Panc1 (cell line): Measurements from ENCODE around the gene ZFAND3. TPM values are rescaled to one million over a fixed set of nuclear protein-coding genes. Genes with fewer than 3 reads are reported as not detected.

Experiments
- ATAC-seq: fragments of 200-7000 bp; cut with Tn5 transposase; 2 replicates; pipeline ENCODE4 v1.9.1; 2020; ENCODE audit warnings: mild to moderate bottlenecking, moderate library complexity
- BruUV-seq: library from RNA; stranded (reverse); fragments of 400-500 nt; replicated peaks from 2 replicates; lab custom pipeline; 2021; lab: Mats Ljungman, UMichigan
- CTCF ChIA-PET: fragments of 300-600 bp; sonication (Branson Sonifier 250); formaldehyde crosslinking; loops from one replicate; lab custom pipeline; 2022; ENCODE audit warnings: antibody characterized with exemption; lab: Charles Lee
- POLR2A ChIA-PET: fragments of 300-600 bp; sonication (Branson Sonifier 250); formaldehyde crosslinking; loops from one replicate; lab custom pipeline; 2022; ENCODE audit warnings: antibody characterized with exemption; lab: Charles Lee
- DNase-seq: peaks from one replicate; pipeline ENCODE4 v3.0.0-alpha.2; 2010; ENCODE audit warnings: low read depth, low spot score
- H3K27ac ChIP-seq: 2 replicates; pipeline ENCODE4 v1.5.1; 2011; ENCODE audit warnings: mild to moderate bottlenecking, low read length, inconsistent platforms
- H3K27me3 ChIP-seq: fragments of 200-500 bp; sonication (Bioruptor generic); 2 replicates; pipeline ENCODE4 v1.6.0; 2014; ENCODE audit warnings: low read length, inconsistent platforms; ENCODE audit not compliant: control insufficient read depth, insufficient read depth
- H3K36me3 ChIP-seq: fragments of 200-500 bp; sonication (Bioruptor generic); 2 replicates; pipeline ENCODE4 v1.5.1; 2014; ENCODE audit warnings: inconsistent platforms, mild to moderate bottlenecking, low read length, moderate library complexity; ENCODE audit not compliant: control insufficient read depth, insufficient read depth
- H3K4me1 ChIP-seq: 2 replicates; pipeline ENCODE4 v1.5.1; 2011; ENCODE audit warnings: inconsistent platforms, mild to moderate bottlenecking, low read length, moderate library complexity; ENCODE audit not compliant: control insufficient read depth, insufficient read depth
- H3K4me3 ChIP-seq, 2 experiments: 2 replicates each; pipeline ENCODE4 v1.5.1; 2011 to 2012; ENCODE audit warnings: low read depth in 2 of 2, low read length in 2 of 2, mild to moderate bottlenecking in 2 of 2, inconsistent platforms in 1 of 2, moderate library complexity in 1 of 2
- H3K9me3 ChIP-seq: fragments of 200-500 bp; sonication (Bioruptor generic); 2 replicates; pipeline ENCODE4 v1.5.1; 2014; ENCODE audit warnings: low read depth, mild to moderate bottlenecking, inconsistent platforms, low read length, moderate library complexity; ENCODE audit not compliant: control insufficient read depth, insufficient read depth
- CTCF ChIP-seq: fragments of 450-650 bp; IDR thresholded peaks from 2 replicates; pipeline ENCODE4 v1.5.1; 2017; ENCODE audit warnings: mild to moderate bottlenecking
- POLR2AphosphoS5 ChIP-seq: IDR thresholded peaks from 2 replicates; pipeline ENCODE4 v1.6.1; 2012; ENCODE audit warnings: mild to moderate bottlenecking, low read depth, low read length, moderate library complexity
- REST ChIP-seq, 2 experiments: IDR thresholded peaks; 2 replicates each; pipeline ENCODE4 v1.6.1; 2011 to 2012; ENCODE audit warnings: low read depth in 2 of 2, control low read depth in 1 of 2, low read length in 1 of 2, mild to moderate bottlenecking in 1 of 2, moderate library complexity in 1 of 2; ENCODE audit not compliant: insufficient read depth in 1 of 2
- SIN3A ChIP-seq: IDR thresholded peaks from 2 replicates; pipeline ENCODE4 v1.6.1; 2012; ENCODE audit warnings: low read depth, mild to moderate bottlenecking, low read length, moderate library complexity, borderline replicate concordance; ENCODE audit not compliant: insufficient read depth
- TCF7L2 ChIP-seq: IDR thresholded peaks from 2 replicates; pipeline ENCODE4 v1.6.1; 2011; ENCODE audit warnings: mild to moderate bottlenecking, low read depth, low read length, inconsistent platforms
- in situ Hi-C: cut with HindIII; loops from 2 replicates; pipeline ENCODE4 v1.10.0; 2016; ENCODE audit warnings: low sequenced_read_pairs, low pct_unique_long_range_greater_than_20kb
- intact Hi-C: fragments of 100-400 bp; cut with micrococcal nuclease; formaldehyde crosslinking; loops from one replicate; pipeline ENCODE4 v1.10.0; 2022; ENCODE audit not compliant: unreplicated experiment
- total RNA-seq: library from RNA; stranded (reverse); gene quantifications from one replicate; pipeline ENCODE4 v1.2.1, GENCODE V29; 2021; ENCODE audit not compliant: unreplicated experiment

The ZFAND3 gene
- total RNA-seq, 1 experiment from 2014 or later = 95.9 TPM

- no peak for ATAC-seq
- no peak overlapping the region for H3K4me3 ChIP-seq
- no peaks in the 10 kb centered on the region for H3K9me3 ChIP-seq
- no peaks in the 10 kb centered on the region for H3K27me3 ChIP-seq
- no TSS peak for BruUV-seq
- intact Hi-C loops = no loop called here
- no peaks in the 10 kb centered on the region for H3K36me3 ChIP-seq
- ChIA-PET CTCF (no interaction called here), POLR2A (no interaction called here)
- TF ChIP-seq SIN3A (no peak), POLR2AphosphoS5 (no peak), REST (IDR thresholded peaks at IDR 0.05; ENCODE audit: insufficient read depth in 1 of 2, low read depth in 2 of 2, low read length in 1 of 2) (no peak), TCF7L2 (no peak), CTCF (no peak)
- in situ Hi-C loops = no loop called here
- H3K27ac ChIP-seq = no peak overlapping the region
- no peaks in the 10 kb centered on the region for H3K4me1 ChIP-seq
- no peak for DNase-seq
Observed at GRCh38 chr6:38146734-38147027, 327.2 kb downstream of the ZFAND3 start.

GRCh38 chr6:38148606-38149005, 329.1 kb downstream of the ZFAND3 start:
- Histone ChIP-seq H3K4me1 (no peaks in the 10 kb centered on the region), H3K9me3 (no peaks in the 10 kb centered on the region), H3K4me3 (no peak overlapping the region), H3K27ac (no peak overlapping the region), H3K36me3 (no peaks in the 10 kb centered on the region), H3K27me3 (no peaks in the 10 kb centered on the region)
- CTCF ChIA-PET = no interaction called here
- TF ChIP-seq TCF7L2 = no peak
- TF ChIP-seq REST (IDR thresholded peaks at IDR 0.05; ENCODE audit: insufficient read depth in 1 of 2, low read depth in 2 of 2, low read length in 1 of 2) = no peak
- no peak for TF ChIP-seq POLR2AphosphoS5
- TF ChIP-seq CTCF = no peak
- TF ChIP-seq SIN3A = no peak
- intact Hi-C loops (no loop called here), in situ Hi-C loops (no loop called here)
- POLR2A ChIA-PET = no interaction called here
- no TSS peak for BruUV-seq
- ATAC-seq (no peak), DNase-seq (no peak)
